BJ (cell line): ENCODE results near the gene DENND2A. TPM values are rescaled to one million over a fixed set of nuclear protein-coding genes. Genes with fewer than 3 reads are reported as not detected.

Experiments
- CTCF ChIA-PET: fragments of 350-600 bp; formaldehyde crosslinking; extraction: SDS; loops from one replicate; lab custom pipeline; 2021; ENCODE audit warnings: antibody characterized with exemption, inconsistent platforms; lab: Yijun Ruan, JAX
- POLR2A ChIA-PET: fragments of 300-600 bp; sonication (Branson Sonifier 250); formaldehyde crosslinking; extraction: SDS; loops from one replicate; lab custom pipeline; 2021; ENCODE audit warnings: antibody characterized with exemption; lab: Charles Lee
- DNase-seq: peaks from one replicate; pipeline ENCODE4 v3.0.0-alpha.2; 2011; ENCODE audit warnings: low read depth
- H3K27me3 ChIP-seq: 2 replicates; pipeline ENCODE4 v1.6.0; 2011; ENCODE audit warnings: low read length; ENCODE audit not compliant: control insufficient read depth, insufficient read depth
- H3K36me3 ChIP-seq: 2 replicates; pipeline ENCODE4 v1.5.1; 2011; ENCODE audit warnings: low read length; ENCODE audit not compliant: control insufficient read depth, insufficient read depth
- H3K4me3 ChIP-seq: 2 replicates; pipeline ENCODE4 v1.5.1; 2011; ENCODE audit warnings: low read depth, mild to moderate bottlenecking, control low read depth, low read length
- CTCF ChIP-seq: IDR thresholded peaks from 2 replicates; pipeline ENCODE4 v1.5.1; 2011; ENCODE audit warnings: low read depth, mild to moderate bottlenecking, control low read depth, inconsistent platforms, low read length, moderate library complexity; ENCODE audit not compliant: insufficient read depth
- polyA plus RNA-seq: library from polyadenylated mRNA; depleted of rRNA; stranded (reverse); fragments of >200 nt; gene quantifications from 2 replicates; pipeline ENCODE4 v1.2.3, GENCODE V29; 2011

DENND2A gene
- polyA plus RNA-seq, 1 experiment: 3.3 TPM

DNA sequence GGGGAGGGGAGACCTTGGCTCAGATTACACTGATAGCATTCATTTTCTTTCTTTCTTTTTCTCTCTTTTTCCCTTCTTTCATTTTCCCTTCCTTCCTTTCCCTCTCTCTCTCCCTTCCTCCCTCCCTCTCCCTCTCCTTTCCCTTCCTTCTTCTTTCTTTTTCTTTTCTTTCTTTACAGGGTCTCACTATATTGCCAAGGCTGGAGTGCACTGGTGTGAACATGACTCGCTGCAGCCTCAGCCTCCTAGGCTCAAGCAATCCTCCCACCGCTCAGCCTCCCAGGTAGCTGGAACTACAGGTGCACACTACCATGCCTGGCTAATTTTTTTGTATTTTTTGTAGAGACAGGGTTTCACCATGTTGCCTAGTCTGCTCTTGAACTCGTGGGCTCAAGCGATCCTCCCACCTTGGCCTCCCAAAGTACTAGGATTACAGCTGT lies 88.4 kb downstream of the DENND2A start:
- no peak for DNase-seq
- no peak for TF ChIP-seq CTCF
- POLR2A ChIA-PET: no interaction called here
- Histone ChIP-seq H3K36me3 (no peaks in the 10 kb centered on the region), H3K27me3 (no peaks in the 10 kb centered on the region), H3K4me3 (no peak overlapping the region)
- CTCF ChIA-PET: no interaction called here

GRCh38 chr7:140551355-140552239 lies 89.0 kb downstream of the DENND2A start:
- ChIA-PET POLR2A (no interaction called here), CTCF (interaction anchor here (0.8 kb wide), 1 partner anchor 13 kb away, joined by 3 read pairs; no protein-coding TSS in a partner anchor)
- no peaks in the 10 kb centered on the region for H3K27me3 ChIP-seq
- H3K36me3 ChIP-seq: no peaks in the 10 kb centered on the region
- no peak for TF ChIP-seq CTCF
- no peak for DNase-seq
- H3K4me3 ChIP-seq: no peak overlapping the region

DNA sequence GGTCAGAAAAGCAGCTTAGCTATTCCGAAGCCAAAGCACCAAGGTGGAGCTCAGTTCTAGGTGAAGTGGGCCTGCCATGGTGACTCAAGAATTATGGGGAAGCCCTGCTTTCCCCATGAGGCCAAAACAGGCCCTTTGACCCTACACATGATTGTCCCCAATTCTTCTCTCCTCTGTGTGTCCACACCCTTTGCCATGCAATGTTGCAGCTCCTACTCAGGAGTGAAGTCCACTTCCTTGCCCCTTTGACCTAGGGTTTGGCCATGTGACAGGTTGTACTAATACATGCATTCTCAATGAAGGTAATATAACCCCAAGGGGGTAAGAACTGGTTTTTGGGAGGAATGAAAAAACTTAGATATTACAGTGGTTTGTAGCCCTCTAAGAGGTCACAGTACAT lies 93.7 kb downstream of the DENND2A start:
- no peak for TF ChIP-seq CTCF
- no peak for DNase-seq
- Histone ChIP-seq H3K36me3 (no peaks in the 10 kb centered on the region), H3K4me3 (no peak overlapping the region), H3K27me3 (no peaks in the 10 kb centered on the region)
- ChIA-PET POLR2A (no interaction called here), CTCF (no interaction called here)

DNA sequence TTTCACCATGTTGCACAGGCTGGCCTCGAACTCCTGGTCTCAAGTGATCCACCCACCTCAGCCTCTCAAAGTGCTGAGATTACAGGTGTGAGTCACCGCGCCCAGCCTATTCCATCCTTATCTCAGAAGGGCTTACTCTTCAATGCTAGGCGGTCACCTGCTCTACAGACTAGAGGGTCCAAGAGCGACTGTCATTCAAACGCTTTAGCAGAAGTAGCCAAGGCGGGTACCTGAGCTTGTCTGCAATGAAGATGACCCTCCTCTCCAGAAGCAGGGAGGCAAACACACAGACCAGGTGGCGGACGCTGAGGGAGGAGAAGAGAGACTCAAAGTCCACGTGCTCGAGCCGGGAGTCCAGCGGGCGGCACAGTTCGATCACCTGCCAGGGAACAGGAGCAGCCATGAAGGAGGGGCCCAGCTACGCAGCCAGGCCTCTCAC lies 96.2 kb downstream of the DENND2A start:
- ChIA-PET POLR2A (no interaction called here), CTCF (interaction anchor here (1.3 kb wide), 1 partner anchor 26 kb away, joined by 4 read pairs; no protein-coding TSS in a partner anchor)
- no peak for TF ChIP-seq CTCF
- no peak for DNase-seq
- Histone ChIP-seq H3K4me3 (no peak overlapping the region), H3K27me3 (no peaks in the 10 kb centered on the region), H3K36me3 (no peaks in the 10 kb centered on the region)

DNA sequence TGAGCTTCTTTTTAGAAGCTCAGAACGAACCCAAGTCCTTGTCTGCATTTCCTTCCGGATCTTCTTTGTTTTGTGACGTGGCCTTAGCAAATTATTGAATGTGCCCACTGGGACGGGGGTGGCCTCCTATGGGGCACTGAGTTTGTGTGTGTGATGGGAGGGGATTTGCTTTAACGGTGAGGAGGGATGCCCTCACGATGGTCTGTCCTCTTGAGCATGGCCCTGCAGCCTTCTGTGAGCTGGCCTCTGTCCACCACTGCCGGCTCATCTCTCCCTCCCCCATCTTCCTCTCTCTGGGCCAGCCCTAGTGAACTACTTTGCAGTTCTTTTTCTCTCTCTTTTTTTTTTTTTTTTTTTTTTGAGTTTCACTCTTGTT lies 98.4 kb downstream of the DENND2A start:
- Histone ChIP-seq H3K4me3 (no peak overlapping the region), H3K27me3 (no peaks in the 10 kb centered on the region), H3K36me3 (no peaks in the 10 kb centered on the region)
- no peak for DNase-seq
- TF ChIP-seq CTCF: no peak
- CTCF ChIA-PET: interaction anchor here (1.3 kb wide), 1 partner anchor 64 kb away, joined by 4 read pairs; no protein-coding TSS in a partner anchor
- POLR2A ChIA-PET: interaction anchor here (0.5 to 0.7 kb wide), 2 partner anchors 55 to 101 kb away, joined by 4 to 12 read pairs; no protein-coding TSS in a partner anchor
